Subcutaneous adipose tissue (tissue), 4 donors: Measurements from ENCODE around the gene IGLON5. TPM values are rescaled to one million over a fixed set of nuclear protein-coding genes. Genes with fewer than 3 reads are reported as not detected.

Experiments used
- CTCF ChIP-seq: fragments of 450-650 bp; IDR thresholded peaks from one replicate; pipeline ENCODE4 v1.5.1; 2016; ENCODE audit warnings: low read depth, mild to moderate bottlenecking, control low read depth, antibody characterized with exemption, moderate library complexity
- total RNA-seq, 4 donors: library from RNA; depleted of rRNA; stranded (reverse); fragments of >200 nt; gene quantifications; one replicate each; pipeline ENCODE4 v1.1.0, GENCODE V29; 2016

IGLON5 gene
- total RNA-seq, 4 donors from 2014 or later: 0.17 to 0.82 (median 0.22) TPM; not detected in 1

GRCh38 chr19:51347209-51347928 is 35.9 kb downstream of the IGLON5 start:
- TF ChIP-seq CTCF: no peak

- no peak for TF ChIP-seq CTCF
These were observed 40.0 kb downstream of the IGLON5 start for GRCh38 chr19:51351266-51351990.

DNA sequence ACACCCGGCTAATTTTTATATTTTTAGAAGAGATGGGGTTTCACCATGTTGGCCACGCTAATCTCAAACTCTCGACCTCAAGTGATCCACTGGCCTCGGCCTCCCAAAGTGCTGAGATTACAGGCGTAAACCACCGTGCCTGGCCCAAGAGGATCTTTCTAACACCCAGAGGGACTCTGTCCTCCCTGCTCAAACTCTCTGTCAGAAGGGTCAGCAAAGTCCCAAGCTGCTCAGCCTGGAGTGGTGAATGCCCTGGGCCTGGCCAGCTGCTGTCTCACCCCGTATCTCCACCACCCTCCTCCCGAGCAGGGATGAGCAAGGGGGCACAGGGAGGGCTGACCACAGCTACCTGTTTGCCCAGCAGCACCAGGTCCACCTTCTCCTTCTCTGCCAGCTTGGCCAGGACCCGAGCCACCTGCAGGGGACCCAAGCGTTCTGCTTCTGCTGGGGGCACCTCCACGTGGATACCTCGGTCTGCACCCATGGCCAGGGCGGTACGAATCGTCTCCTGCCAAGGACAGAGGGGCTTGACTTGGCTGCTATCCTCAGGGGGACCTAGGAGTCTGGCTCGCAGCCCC is 41.4 kb downstream of the IGLON5 start:
- no peak for TF ChIP-seq CTCF

- TF ChIP-seq CTCF: no peak
These were observed 42.8 kb downstream of the IGLON5 start for GRCh38 chr19:51354103-51354741.

GRCh38 chr19:51354742-51355148 is 43.3 kb downstream of the IGLON5 start:
- no peak for TF ChIP-seq CTCF

DNA sequence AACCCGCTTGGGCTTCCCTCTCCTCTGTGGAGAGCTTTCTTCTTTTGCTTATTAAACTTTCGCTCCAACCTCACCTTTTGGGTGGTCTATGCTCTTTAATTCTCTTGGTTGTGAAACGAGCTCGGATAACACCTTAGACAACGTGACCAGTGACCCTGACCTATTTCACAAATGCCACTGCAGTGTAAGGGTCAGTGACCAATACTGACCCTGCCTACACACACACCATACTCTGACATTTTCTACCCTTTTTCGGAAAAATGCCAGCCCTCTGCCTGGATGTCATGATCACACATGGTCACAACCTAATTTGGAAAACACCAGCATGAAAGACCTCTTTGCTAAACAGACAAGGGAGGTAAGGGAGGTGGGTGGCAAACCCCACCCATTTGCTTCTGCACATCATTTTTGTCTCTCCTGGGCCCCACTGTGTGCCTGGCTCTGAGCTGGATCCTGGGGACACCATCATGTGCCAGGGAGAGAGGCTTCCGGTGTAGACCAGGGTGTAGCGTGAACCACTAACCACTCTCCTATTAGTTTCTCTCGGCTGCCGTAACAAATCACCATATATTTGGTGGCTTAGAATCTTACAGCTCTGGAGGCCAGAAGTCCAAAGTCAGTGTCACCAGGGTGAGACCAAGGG is 44.8 kb downstream of the IGLON5 start:
- no peak for TF ChIP-seq CTCF
